Measurements from ENCODE around the gene PCDH1. TPM values are rescaled to one million over a fixed set of nuclear protein-coding genes. Genes with fewer than 3 reads are reported as not detected.

Gene PCDH1
- total and polyA plus RNA-seq, 10 donors, result 0.30 to 11.4 (median 5.3) TPM

GRCh38 chr5:141840280-141840812, 37.9 kb downstream of the PCDH1 start:
- Histone ChIP-seq H3K9me3 (no peaks in the 10 kb centered on the region), H3K36me3 (no peaks in the 10 kb centered on the region), H3K27ac (no peak overlapping the region), H3K4me3 (no peak overlapping the region), H3K4me1 (peaks cover 0 to 42% (median 14%) of the 10 kb centered on the region in 6 donors), H3K27me3 (replicated peaks in 1 of 7) (peaks cover 0 to 27% (median 0%) of the 10 kb centered on the region in 7 donors)
- DNase-seq, result peak; percentile 42
- WGBS, 5 donors, result 72 to 87% (median 83%) methylated on average over 3 of the region's 3 CpGs
- TF ChIP-seq POLR2AphosphoS5 (IDR thresholded peaks at IDR 0.05) (no peak), CTCF (IDR thresholded peaks at IDR 0.05 in 8 of 11, conservative IDR thresholded peaks at IDR 0.05 in 3 of 11) (no peak), POLR2A (IDR thresholded peaks at IDR 0.05) (no peak)
- intact Hi-C loops (cut with DNase I; ENCODE audit: low total_unique reads), result no loop called here

- DNase-seq, result no peak
- intact Hi-C loops (cut with DNase I; ENCODE audit: low total_unique reads), result no loop called here
- Histone ChIP-seq H3K27ac (no peak overlapping the region), H3K27me3 (replicated peaks in 1 of 7) (peaks cover 0 to 25% (median 0%) of the 10 kb centered on the region in 7 donors), H3K9me3 (no peaks in the 10 kb centered on the region), H3K36me3 (no peaks in the 10 kb centered on the region), H3K4me1 (peaks cover 0 to 42% (median 14%) of the 10 kb centered on the region in 6 donors), H3K4me3 (no peak overlapping the region)
- no peak for TF ChIP-seq POLR2AphosphoS5 (IDR thresholded peaks at IDR 0.05)
- TF ChIP-seq CTCF (IDR thresholded peaks at IDR 0.05 in 8 of 11, conservative IDR thresholded peaks at IDR 0.05 in 3 of 11), result no peak
- no peak for TF ChIP-seq POLR2A (IDR thresholded peaks at IDR 0.05)
- 40 to 65% (median 55%) methylated on average over 11 of the region's 11 CpGs for WGBS, 5 donors
Observed at GRCh38 chr5:141839015-141839513, 39.1 kb downstream of the PCDH1 start.

- intact Hi-C loops (cut with DNase I; ENCODE audit: low total_unique reads), result no loop called here
- H3K9me3 ChIP-seq, result no peaks in the 10 kb centered on the region
- 70 to 94% (median 85%) methylated on average over 10 to 11 of the region's 11 CpGs for WGBS, 5 donors
- no peak overlapping the region for H3K4me3 ChIP-seq
- peaks cover 0 to 41% (median 14%) of the 10 kb centered on the region in 6 donors for H3K4me1 ChIP-seq
- no peak for TF ChIP-seq CTCF (IDR thresholded peaks at IDR 0.05 in 8 of 11, conservative IDR thresholded peaks at IDR 0.05 in 3 of 11)
- H3K27ac ChIP-seq, result no peak overlapping the region
- no peak for DNase-seq
- H3K36me3 ChIP-seq, result no peaks in the 10 kb centered on the region
- peaks cover 0 to 23% (median 0%) of the 10 kb centered on the region in 7 donors for H3K27me3 ChIP-seq (replicated peaks in 1 of 7)
Observed at GRCh38 chr5:141838326-141839014, 39.7 kb downstream of the PCDH1 start.

GRCh38 chr5:141835928-141836670, 42.1 kb downstream of the PCDH1 start:
- H3K9me3 ChIP-seq, result no peaks in the 10 kb centered on the region
- peak overlapping the region in 1 of 8 donors; percentile 18 for H3K27ac ChIP-seq
- H3K4me3 ChIP-seq, result peak overlapping the region in 1 of 8 donors; percentile 5
- H3K36me3 ChIP-seq, result no peaks in the 10 kb centered on the region
- H3K27me3 ChIP-seq (replicated peaks in 1 of 7), result peaks cover 0 to 9% (median 0%) of the 10 kb centered on the region in 7 donors
- TF ChIP-seq POLR2A (IDR thresholded peaks at IDR 0.05), result no peak
- TF ChIP-seq POLR2AphosphoS5 (IDR thresholded peaks at IDR 0.05), result no peak
- TF ChIP-seq CTCF (IDR thresholded peaks at IDR 0.05 in 8 of 11, conservative IDR thresholded peaks at IDR 0.05 in 3 of 11), result no peak
- 5 to 12% (median 9%) methylated on average over 12 to 13 of the region's 13 CpGs for WGBS, 5 donors
- DNase-seq, result no peak
- intact Hi-C loops (cut with DNase I; ENCODE audit: low total_unique reads), result no loop called here
- peaks cover 0 to 31% (median 13%) of the 10 kb centered on the region in 6 donors for H3K4me1 ChIP-seq
